Right ventricle myocardium inferior (tissue), 1 donor: Measurements from ENCODE around the gene HDAC1. TPM values are rescaled to one million over a fixed set of nuclear protein-coding genes. Genes with fewer than 3 reads are reported as not detected.
"Not testable (repeated sequence)": the region's sequence is repeated elsewhere in the genome, so short reads cannot be mapped to it uniquely, and the experiment has no call there.

Experiments used
- ATAC-seq: fragments of 200-7000 bp; cut with Tn5 transposase; one replicate; pipeline ENCODE4 v1.9.1; 2020; ENCODE audit warnings: mild to moderate bottlenecking, moderate library complexity
- DNase-seq: peaks from one replicate; pipeline ENCODE4 v3.0.0; 2021; ENCODE audit errors: missing footprints
- intact Hi-C: fragments of 100-400 bp; cut with DNase I; formaldehyde crosslinking; loops from one replicate; pipeline ENCODE4 v1.11.0; 2022
- total RNA-seq: library from RNA; stranded (reverse); fragmentation: NEBNext Ultra II Directional; extraction: Animal tissue kit (Norgen Biotek cat#: 25700); gene quantifications from one replicate; pipeline ENCODE4 v1.2.1, GENCODE V29; 2021
- donor health status: DM: no; HTN: yes; CAD: no; lungs with severe emphysema.

HDAC1 gene
- total RNA-seq, 1 donor from 2014 or later, result 40.6 TPM

- DNase-seq (no peak), ATAC-seq (no peak)
- intact Hi-C loops, result no loop called here
Observed at GRCh38 chr1:32272557-32273390, 19.1 kb upstream of the HDAC1 start.

- intact Hi-C loops, result no loop called here
Observed at GRCh38 chr1:32273391-32274208, 18.3 kb upstream of the HDAC1 start.

GRCh38 chr1:32274646-32275340 lies 17.1 kb upstream of the HDAC1 start:
- ATAC-seq, result no peak
- intact Hi-C loops, result no loop called here
- DNase-seq, result no peak

More at GRCh38 chr1:32273391-32274208, 18.3 kb upstream of the HDAC1 start:
- ATAC-seq (no peak), DNase-seq (no peak)

- intact Hi-C loops, result no loop called here
- no peak for ATAC-seq
- DNase-seq, result no peak
Observed at GRCh38 chr1:32275424-32275823, 16.5 kb upstream of the HDAC1 start.

GRCh38 chr1:32276032-32276782 lies 15.7 kb upstream of the HDAC1 start:
- ATAC-seq, result no peak
- no peak for DNase-seq
- intact Hi-C loops, result no loop called here

GRCh38 chr1:32284777-32285176 lies 7.1 kb upstream of the HDAC1 start:
- DNase-seq, intact Hi-C loops, ATAC-seq: not testable (repeated sequence)

GRCh38 chr1:32285658-32286057 lies 6.2 kb upstream of the HDAC1 start:
- ATAC-seq (no peak), DNase-seq (no peak)
- intact Hi-C loops, result no loop called here

- intact Hi-C loops, result no loop called here
- DNase-seq (no peak), ATAC-seq (no peak)
Observed at GRCh38 chr1:32286763-32287162, 5.1 kb upstream of the HDAC1 start.

GRCh38 chr1:32289256-32289655 lies 2.6 kb upstream of the HDAC1 start:
- no peak for ATAC-seq
- no peak for DNase-seq
- intact Hi-C loops, result no loop called here

GRCh38 chr1:32291145-32291707 lies 657 bp upstream of the HDAC1 start:
- DNase-seq (no peak), ATAC-seq (no peak)
- intact Hi-C loops, result loop anchor here (5.0 kb wide), 1 partner anchor 44 kb away; the partner anchor contains the start of gene FAM167B

GRCh38 chr1:32298211-32298610 lies 6.3 kb downstream of the HDAC1 start:
- DNase-seq, intact Hi-C loops, ATAC-seq: not testable (repeated sequence)

GRCh38 chr1:32299327-32299726 lies 7.4 kb downstream of the HDAC1 start:
- DNase-seq, result no peak
- no peak for ATAC-seq
- intact Hi-C loops, result no loop called here

- DNase-seq, result no peak
- ATAC-seq, result no peak
- intact Hi-C loops, result no loop called here
Observed at GRCh38 chr1:32303358-32303757, 11.5 kb downstream of the HDAC1 start.

- intact Hi-C loops, result no loop called here
- DNase-seq, result no peak
- no peak for ATAC-seq
Observed at GRCh38 chr1:32303997-32304622, 12.2 kb downstream of the HDAC1 start.

GRCh38 chr1:32305310-32305709 lies 13.4 kb downstream of the HDAC1 start:
- DNase-seq (no peak), ATAC-seq (no peak)
- intact Hi-C loops, result no loop called here

GRCh38 chr1:32307324-32307723 lies 15.4 kb downstream of the HDAC1 start:
- no peak for ATAC-seq
- DNase-seq, result no peak
- intact Hi-C loops, result no loop called here

GRCh38 chr1:32309960-32310359 lies 18.1 kb downstream of the HDAC1 start:
- intact Hi-C loops, result loop anchor here (5.0 kb wide), 1 partner anchor 58 kb away; the partner anchor contains the start of gene LCK
- DNase-seq (no peak), ATAC-seq (no peak)
